ENCODE measurements around the gene UVRAG.

DNA sequence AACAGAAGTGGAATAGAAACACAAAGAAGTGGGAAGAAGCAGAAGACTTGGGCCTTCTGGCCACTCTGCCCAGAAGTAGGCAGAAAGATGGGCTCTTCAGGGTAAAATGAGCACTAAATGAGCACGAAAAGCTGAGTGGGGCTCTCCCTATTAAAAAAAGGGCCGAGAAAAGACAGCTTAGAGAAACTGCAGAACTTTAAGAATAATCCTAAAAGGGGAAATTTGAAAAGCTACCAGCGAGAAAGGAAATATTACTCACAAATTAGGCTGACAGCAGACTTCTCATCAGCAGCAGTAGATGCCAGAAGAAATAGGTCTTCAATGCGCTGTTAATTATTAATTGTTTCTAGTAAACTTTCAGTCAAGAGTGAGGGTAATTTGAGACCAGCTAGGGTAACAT is 78.2 kb downstream of the UVRAG start:
- TF ChIP-seq, protein P1, sequence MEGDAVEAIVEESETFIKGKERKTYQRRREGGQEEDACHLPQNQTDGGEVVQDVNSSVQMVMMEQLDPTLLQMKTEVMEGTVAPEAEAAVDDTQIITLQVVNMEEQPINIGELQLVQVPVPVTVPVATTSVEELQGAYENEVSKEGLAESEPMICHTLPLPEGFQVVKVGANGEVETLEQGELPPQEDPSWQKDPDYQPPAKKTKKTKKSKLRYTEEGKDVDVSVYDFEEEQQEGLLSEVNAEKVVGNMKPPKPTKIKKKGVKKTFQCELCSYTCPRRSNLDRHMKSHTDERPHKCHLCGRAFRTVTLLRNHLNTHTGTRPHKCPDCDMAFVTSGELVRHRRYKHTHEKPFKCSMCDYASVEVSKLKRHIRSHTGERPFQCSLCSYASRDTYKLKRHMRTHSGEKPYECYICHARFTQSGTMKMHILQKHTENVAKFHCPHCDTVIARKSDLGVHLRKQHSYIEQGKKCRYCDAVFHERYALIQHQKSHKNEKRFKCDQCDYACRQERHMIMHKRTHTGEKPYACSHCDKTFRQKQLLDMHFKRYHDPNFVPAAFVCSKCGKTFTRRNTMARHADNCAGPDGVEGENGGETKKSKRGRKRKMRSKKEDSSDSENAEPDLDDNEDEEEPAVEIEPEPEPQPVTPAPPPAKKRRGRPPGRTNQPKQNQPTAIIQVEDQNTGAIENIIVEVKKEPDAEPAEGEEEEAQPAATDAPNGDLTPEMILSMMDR (IDR thresholded peaks at IDR 0.05): no peak
- no peak for TF ChIP-seq POLR2AphosphoS5 (IDR thresholded peaks at IDR 0.05)
